ENCODE data around the gene LCE1E.

The LCE1E gene, protein sequence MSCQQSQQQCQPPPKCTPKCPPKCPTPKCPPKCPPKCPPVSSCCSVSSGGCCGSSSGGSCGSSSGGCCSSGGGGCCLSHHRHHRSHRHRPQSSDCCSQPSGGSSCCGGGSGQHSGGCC

DNA sequence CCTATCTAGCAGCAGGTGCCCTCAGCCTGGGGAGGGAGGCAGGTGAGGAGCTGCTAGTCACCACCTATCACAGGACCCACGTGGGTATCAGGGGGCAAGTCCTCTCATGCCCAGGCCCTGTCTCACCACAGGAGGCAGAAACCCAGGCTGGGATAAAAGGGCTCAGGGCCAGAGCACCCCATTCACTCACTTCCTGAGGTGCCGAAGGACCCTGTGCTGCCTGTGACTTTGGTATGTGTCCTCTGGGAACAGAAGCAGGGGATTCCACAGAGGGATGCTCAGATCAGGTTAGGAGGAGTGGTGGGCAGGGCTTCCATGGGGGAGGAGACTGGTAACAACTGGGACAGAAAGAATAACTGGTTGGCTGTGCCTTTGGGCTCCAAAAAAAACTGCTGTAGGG lies at the start of gene LCE1E:
Gene LCE1E (plus strand): TSS at position 181 of the 400 bp plus-strand sequence. CDS start 1,043 bp downstream, outside the sequence.
- DNase-seq, result no peak

DNA sequence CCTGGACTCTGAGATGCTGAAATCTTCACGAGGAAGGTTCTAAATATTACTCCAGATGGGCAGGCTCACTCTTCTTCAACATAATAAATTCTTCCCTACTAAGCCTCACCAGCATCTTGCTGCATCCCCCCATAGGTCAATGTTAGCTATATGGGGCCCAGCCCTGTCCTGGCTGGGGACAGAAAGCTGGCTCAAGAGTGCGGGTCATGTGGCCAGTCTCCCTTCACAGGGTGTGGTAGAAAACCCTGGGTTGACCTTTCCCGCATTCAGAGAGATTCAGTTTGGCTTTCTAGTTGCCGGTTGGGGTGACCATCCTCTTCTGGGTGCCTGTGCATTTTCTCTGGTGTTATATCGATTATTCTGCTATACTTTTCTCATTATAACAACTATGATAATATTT lies 48.1 kb upstream of the LCE1E start:
- no peak for DNase-seq

DNA sequence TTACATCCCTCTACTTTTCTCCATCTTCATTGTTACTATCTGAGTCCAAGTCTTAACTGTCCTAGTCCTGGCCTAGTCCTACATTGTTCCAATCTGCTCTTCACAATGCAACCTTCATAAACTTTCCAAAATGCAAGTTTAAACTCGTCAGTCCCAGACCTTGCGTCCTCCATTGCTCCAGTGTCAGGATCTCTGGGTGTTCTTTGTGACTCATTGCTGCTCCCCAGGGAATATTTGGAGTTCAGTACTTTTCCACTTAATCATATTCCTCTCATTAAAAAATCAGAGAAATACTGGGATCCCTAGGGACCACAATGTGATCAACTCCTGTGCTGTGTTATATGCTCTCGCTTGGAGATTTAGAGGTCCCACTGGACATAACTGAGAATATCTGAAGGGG lies 46.2 kb upstream of the LCE1E start:
- DNase-seq, result no peak

GRCh38 chr1:152741656-152742055 lies 44.4 kb upstream of the LCE1E start:
- no peak for DNase-seq

DNA sequence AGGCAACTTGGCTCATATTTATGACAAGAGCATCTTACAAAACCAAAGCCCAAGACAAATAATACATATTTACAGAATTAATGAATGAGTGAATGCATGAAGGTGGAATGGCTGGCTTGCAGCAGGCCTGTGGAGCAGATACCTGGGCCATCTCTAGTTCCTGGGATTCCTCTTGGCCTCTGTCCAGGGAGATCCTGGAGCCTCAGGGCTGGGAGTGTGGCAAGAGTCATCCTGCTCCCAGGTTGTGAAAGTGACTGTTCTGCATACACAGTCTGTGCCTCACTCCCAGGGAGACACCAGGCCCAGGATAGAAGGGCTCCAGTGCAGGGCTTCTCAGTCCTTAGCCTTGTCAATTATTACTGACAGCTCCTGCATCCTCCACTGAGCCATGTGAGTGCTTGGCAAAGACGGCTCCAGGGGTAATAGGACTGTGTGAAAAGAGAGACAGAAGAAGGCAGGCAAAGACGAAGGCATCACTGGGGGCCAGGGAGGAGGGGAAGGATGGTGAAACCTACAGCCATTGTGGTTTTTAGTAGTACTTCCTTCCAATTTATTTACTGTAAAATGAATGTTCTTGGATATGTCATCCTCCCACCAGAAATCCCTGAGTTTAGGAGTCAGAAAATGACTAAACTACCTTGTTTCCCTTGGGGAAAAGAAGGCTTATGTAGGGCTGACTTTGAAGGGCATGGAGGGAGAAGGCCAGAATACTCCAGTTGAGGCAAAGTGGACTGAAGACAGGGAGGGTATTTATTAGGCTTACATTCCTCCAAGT lies 42.5 kb upstream of the LCE1E start:
- DNase-seq, result no peak

DNA sequence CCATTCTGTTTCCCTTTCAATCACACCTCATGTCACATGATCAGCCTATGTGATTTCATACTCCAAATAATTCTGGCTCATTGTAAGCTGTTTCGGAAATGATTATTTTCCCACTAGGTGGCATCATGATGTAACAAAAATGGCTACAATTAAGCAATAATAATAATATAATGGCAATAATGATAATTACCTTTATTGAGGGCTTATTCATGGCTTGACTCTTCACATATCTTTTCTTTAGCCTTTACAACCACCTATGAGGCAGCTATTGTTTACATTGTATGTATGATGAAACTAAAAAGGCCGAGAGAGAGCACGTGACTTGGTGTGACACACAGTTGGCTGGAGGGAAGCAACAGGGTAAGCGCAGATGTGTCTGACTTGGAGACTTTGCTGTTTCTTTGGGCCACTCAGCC lies 40.8 kb upstream of the LCE1E start:
- DNase-seq, result no peak

DNA sequence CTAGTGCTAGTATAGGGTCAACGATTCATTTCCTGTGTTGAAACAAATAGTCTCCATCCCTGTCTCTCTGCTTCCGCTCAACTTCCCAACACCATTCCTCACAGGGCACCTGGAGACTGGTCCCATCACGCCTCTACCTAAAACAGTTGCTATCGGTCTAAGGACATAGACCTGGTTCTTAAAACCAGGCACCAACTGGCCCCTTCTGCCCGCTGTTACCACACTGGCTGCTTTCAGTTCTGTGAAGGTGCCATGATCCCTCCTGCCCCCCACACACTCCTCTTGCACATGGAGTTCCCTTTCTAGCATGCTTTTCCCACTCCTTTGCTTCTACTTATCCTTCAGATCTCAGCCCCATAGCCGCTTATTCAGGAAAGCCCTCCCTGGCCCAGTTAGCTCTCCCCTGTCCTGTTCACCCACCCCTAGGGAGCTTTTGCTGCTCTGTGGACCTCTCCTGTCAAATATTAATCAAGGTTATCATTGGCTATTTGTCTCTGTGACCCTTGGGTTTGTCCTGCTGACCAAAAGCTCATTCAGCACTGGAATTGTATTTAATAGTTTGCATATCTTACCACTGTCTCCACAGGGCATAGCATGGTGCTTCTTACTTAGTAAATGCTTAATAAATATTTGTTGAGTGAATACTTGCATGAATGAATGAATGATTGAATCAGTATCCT lies 40.2 kb upstream of the LCE1E start:
- DNase-seq, result no peak

DNA sequence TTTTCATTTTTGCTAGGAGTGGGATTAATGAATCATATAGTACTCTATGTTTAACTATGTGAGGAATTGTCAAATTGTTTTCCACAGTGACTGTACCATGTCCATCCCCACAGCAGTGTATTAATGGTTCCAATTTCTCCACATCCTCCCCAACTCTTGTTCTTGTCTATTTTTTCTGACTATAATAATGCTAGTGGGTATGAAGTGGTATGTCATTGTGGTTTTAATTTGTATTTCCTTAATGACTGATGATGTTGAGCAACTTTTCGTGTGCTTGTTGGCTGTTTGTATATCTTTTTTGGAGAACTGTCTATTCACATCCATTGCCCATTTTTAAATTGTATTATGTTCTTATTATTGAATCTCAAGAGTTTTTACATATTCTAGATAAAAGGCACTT lies 38.2 kb upstream of the LCE1E start:
- DNase-seq, result no peak

DNA sequence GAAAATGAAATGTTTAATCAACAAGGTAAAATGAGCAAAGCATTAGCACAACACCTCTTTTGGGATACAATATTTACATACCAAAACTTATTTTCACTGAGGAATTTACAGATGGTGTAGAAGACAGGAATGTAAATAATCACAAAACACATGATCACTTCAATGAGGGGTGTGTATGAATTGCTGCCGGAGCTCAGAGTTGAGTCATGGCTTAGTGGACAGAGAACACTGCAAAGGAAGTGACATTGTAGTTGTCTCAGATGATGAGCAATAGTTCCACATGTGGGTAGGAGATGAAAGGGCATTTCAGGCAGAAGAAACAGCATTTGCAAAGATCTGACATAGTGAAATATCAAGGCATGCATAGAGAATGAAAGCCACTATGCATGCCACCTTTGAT lies 33.8 kb upstream of the LCE1E start:
- DNase-seq, result no peak

GRCh38 chr1:152753586-152753985 lies 32.5 kb upstream of the LCE1E start:
- no peak for DNase-seq

- DNase-seq, result no peak
These were observed 29.2 kb upstream of the LCE1E start for GRCh38 chr1:152756872-152757271.

GRCh38 chr1:152757747-152758146 lies 28.3 kb upstream of the LCE1E start, which contains the start of gene KPRP:
TSS of gene KPRP (plus strand) at chr1:152758025. CDS start at chr1:152759589, 1,564 bp downstream.
- DNase-seq, result no peak

DNA sequence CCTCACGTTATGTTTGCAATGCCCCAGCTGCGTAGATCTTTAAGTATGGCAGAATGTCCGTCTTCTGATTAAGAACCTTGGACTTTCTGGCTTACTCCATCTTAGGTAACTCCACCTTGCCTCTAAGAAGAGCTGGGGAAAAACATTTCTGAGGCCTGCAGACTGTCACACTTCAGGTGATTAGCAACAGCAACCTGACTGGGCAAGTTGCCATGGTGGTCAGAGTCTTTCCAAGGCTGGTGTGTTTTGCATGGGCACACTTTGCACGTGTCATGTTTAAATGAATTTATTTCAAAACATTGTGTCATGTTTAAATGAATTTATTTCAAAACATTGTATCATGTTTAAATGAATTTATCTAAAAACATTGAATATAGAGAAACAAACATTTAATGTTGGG lies 27.4 kb upstream of the LCE1E start:
- no peak for DNase-seq

DNA sequence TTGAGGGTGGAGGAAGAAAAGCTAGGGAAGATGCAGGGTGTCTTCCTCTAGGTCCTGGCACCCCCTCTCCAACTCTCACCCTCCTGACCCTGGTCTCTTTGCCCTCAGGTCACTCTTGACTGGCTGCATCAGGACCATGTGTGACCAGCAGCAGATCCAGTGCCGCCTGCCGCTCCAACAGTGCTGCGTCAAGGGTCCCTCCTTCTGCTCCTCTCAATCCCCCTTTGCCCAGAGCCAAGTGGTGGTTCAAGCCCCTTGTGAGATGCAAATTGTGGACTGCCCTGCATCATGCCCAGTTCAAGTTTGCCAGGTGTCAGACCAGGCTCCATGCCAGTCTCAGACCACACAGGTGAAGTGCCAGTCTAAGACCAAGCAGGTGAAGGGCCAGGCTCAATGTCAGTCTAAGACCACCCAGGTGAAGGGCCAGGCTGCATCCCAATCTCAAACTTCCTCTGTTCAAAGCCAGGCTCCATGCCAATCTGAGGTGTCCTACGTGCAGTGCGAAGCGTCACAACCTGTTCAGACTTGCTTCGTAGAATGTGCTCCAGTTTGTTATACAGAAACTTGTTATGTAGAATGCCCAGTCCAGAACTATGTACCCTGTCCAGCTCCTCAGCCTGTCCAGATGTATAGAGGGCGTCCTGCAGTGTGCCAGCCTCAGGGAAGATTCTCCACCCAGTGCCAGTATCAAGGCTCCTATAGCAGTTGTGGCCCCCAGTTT lies 26.4 kb upstream of the LCE1E start:
- no peak for DNase-seq

DNA sequence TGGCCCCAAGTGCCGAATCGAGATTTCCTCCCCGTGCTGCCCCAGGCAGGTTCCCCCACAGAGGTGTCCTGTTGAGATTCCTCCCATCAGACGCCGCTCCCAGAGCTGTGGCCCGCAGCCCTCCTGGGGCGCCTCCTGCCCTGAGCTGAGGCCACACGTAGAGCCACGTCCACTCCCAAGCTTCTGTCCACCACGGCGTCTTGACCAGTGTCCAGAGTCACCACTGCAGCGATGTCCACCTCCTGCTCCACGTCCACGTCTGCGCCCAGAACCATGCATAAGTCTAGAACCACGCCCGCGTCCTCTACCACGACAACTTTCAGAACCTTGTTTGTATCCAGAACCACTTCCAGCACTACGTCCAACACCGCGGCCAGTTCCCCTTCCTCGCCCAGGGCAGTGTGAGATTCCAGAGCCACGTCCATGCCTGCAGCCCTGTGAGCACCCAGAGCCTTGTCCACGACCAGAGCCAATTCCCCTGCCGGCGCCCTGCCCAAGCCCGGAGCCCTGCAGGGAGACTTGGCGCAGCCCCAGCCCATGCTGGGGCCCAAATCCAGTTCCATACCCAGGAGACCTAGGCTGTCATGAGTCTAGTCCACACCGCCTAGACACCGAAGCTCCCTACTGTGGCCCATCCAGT lies 25.4 kb upstream of the LCE1E start:
- no peak for DNase-seq

GRCh38 chr1:152761609-152762213 lies 24.3 kb upstream of the LCE1E start:
- DNase-seq, result no peak

- no peak for DNase-seq
These were observed 17.1 kb upstream of the LCE1E start for GRCh38 chr1:152768847-152769533.

- DNase-seq, result no peak
These were observed 15.6 kb upstream of the LCE1E start for GRCh38 chr1:152770411-152770810.

GRCh38 chr1:152774875-152775274 lies 11.2 kb upstream of the LCE1E start, which contains the start of gene LCE1F:
TSS of gene LCE1F (plus strand) at chr1:152775140. CDS start at chr1:152776372, 1,232 bp downstream.
- DNase-seq, result no peak

DNA sequence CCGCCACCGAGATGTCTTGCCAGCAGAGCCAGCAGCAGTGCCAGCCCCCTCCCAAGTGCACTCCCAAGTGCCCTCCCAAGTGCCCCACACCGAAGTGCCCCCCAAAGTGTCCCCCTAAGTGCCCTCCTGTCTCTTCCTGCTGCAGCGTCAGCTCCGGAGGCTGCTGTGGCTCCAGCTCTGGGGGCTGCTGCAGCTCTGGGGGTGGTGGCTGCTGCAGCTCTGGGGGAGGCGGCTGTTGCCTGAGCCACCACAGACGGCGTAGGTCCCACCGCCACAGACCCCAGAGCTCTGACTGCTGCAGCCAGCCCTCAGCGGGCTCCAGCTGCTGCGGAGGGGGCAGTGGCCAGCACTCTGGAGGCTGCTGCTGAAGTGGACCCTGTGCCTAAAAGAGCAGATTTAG lies 9.7 kb upstream of the LCE1E start:
- no peak for DNase-seq

- no peak for DNase-seq
These were observed 8.4 kb upstream of the LCE1E start for GRCh38 chr1:152777510-152778137.

All from 8988T (cell line).